Stimulated activated memory B cell treated with anti-CD40 and anti-IgM and Interleukin-4, amounts not matched to agents 10 μg/mL and 1 μg/mL and 100 μg/mL, for 72 hours (primary cell): ENCODE results near the gene CHRNA3.
A peak's percentile ranks its signal among the peaks of the same experiment; 100 is the strongest.
"Not testable (repeated sequence)": the region's sequence is repeated elsewhere in the genome, so short reads cannot be mapped to it uniquely, and the experiment has no call there.

ENCODE experiments used
- ATAC-seq: fragments of 150-1000 bp; cut with Tn5 transposase; 2 replicates; pipeline ENCODE4 v1.10.0; 2021
- H3K27ac Mint-ChIP-seq: one replicate; pipeline ENCODE4 v1.8.0; 2022; ENCODE audit warnings: mild to moderate bottlenecking, mixed read lengths
- H3K27me3 Mint-ChIP-seq: one replicate; pipeline ENCODE4 v1.8.0; 2022; ENCODE audit warnings: mixed read lengths
- H3K36me3 Mint-ChIP-seq: one replicate; pipeline ENCODE4 v1.8.0; 2022; ENCODE audit warnings: mixed read lengths
- H3K4me1 Mint-ChIP-seq: one replicate; pipeline ENCODE4 v1.8.0; 2022; ENCODE audit warnings: mixed read lengths
- H3K4me3 Mint-ChIP-seq: one replicate; pipeline ENCODE4 v1.8.0; 2022; ENCODE audit warnings: mild to moderate bottlenecking, moderate library complexity, mixed read lengths
- H3K9me3 Mint-ChIP-seq: one replicate; pipeline ENCODE4 v1.8.0; 2022; ENCODE audit warnings: mixed read lengths

Gene CHRNA3

GRCh38 chr15:78564743-78565096, 56.1 kb downstream of the CHRNA3 start:
- H3K4me3 Mint-ChIP-seq, result peak overlapping the region; percentile 97

GRCh38 chr15:78563092-78563491, 57.7 kb downstream of the CHRNA3 start:
- Mint-ChIP-seq H3K36me3 (no peaks in the 10 kb centered on the region), H3K9me3 (no peaks in the 10 kb centered on the region), H3K4me1 (peaks cover 20% of the 10 kb centered on the region), H3K27me3 (peaks cover 49% of the 10 kb centered on the region), H3K4me3 (no peak overlapping the region), H3K27ac (no peak overlapping the region)
- ATAC-seq, result no peak

More at GRCh38 chr15:78564743-78565096, 56.1 kb downstream of the CHRNA3 start:
- Mint-ChIP-seq H3K27me3 (peaks cover 49% of the 10 kb centered on the region), H3K27ac (peak overlapping the region; percentile 82), H3K9me3 (no peaks in the 10 kb centered on the region), H3K4me1 (peaks cover 20% of the 10 kb centered on the region), H3K36me3 (no peaks in the 10 kb centered on the region)
- ATAC-seq, result no peak

DNA sequence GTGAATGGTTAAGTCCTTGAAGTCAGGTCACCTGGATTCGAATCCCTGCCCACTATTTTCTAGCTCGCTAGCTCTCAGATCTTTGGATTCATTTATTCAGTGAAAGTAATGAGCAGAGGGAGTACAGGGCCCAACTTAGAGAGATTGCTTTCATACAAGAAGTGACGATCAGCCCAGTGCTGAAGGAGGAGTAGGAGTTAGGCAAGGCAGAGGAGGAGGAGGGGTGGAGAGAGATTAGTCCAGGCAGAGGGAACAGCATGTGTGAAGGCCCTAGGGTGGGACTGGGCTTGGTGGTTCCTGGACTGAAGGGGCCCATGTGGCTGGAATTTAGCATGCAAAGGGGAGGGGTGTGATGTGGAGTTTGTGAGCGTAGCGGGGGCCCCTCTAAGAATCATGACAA, 59.3 kb downstream of the CHRNA3 start:
- peaks cover 36% of the 10 kb centered on the region for H3K27me3 Mint-ChIP-seq
- no peak for ATAC-seq
- no peaks in the 10 kb centered on the region for H3K9me3 Mint-ChIP-seq
- no peak overlapping the region for H3K27ac Mint-ChIP-seq
- no peak overlapping the region for H3K4me3 Mint-ChIP-seq
- H3K4me1 Mint-ChIP-seq, result peaks cover 17% of the 10 kb centered on the region
- H3K36me3 Mint-ChIP-seq, result no peaks in the 10 kb centered on the region

DNA sequence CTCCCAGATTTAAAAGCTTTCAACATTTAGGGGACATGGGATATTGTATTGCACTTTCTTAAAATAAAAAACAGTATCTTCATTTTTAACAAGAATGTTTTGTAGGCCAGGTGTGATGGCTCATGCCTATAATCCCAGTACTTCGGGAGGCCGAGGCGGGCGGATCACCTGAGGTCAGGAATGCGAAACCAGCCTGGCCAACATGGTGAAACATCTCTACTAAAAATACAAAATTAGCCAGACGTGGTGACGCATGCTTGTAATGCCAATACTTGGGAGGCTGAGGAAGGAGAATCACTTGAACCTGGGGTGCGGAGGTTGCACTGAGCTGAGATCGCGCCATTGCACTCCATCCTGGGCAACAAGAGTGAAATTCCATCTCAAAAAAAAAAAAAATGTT, 60.6 kb downstream of the CHRNA3 start:
- not testable (repeated sequence) for H3K4me3 Mint-ChIP-seq, H3K36me3 Mint-ChIP-seq, H3K4me1 Mint-ChIP-seq, ATAC-seq, H3K9me3 Mint-ChIP-seq, H3K27ac Mint-ChIP-seq
- peaks cover 27% of the 10 kb centered on the region for H3K27me3 Mint-ChIP-seq

DNA sequence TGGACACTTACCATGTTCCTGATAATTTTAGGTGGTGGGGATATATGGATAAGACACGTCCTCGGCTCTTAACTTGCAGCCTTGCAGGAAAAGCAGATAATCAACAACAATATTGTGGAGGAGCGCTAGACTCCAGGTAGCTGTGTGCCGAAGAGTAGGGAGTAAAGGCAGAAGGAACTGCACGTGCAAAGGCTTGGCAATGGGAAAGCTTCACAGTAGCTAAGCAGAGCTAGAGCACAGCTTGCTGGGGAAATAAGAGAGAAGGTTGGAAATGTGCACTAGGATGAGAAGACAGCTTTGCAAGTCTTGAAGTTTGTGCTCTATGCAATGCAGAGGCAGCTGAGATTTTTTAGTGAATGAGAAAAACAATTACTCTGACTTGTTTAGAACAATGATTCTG, 68.2 kb downstream of the CHRNA3 start:
- H3K27me3 Mint-ChIP-seq, result no peaks in the 10 kb centered on the region
- peaks cover 21% of the 10 kb centered on the region for H3K36me3 Mint-ChIP-seq
- H3K27ac Mint-ChIP-seq, result no peak overlapping the region
- H3K9me3 Mint-ChIP-seq, result no peaks in the 10 kb centered on the region
- H3K4me3 Mint-ChIP-seq, result no peak overlapping the region
- no peaks in the 10 kb centered on the region for H3K4me1 Mint-ChIP-seq
- ATAC-seq, result no peak

GRCh38 chr15:78551902-78552301, 68.9 kb downstream of the CHRNA3 start:
- Mint-ChIP-seq H3K9me3 (no peaks in the 10 kb centered on the region), H3K36me3 (peaks cover 21% of the 10 kb centered on the region), H3K27ac (no peak overlapping the region), H3K4me1 (no peaks in the 10 kb centered on the region), H3K4me3 (no peak overlapping the region), H3K27me3 (no peaks in the 10 kb centered on the region)
- no peak for ATAC-seq

DNA sequence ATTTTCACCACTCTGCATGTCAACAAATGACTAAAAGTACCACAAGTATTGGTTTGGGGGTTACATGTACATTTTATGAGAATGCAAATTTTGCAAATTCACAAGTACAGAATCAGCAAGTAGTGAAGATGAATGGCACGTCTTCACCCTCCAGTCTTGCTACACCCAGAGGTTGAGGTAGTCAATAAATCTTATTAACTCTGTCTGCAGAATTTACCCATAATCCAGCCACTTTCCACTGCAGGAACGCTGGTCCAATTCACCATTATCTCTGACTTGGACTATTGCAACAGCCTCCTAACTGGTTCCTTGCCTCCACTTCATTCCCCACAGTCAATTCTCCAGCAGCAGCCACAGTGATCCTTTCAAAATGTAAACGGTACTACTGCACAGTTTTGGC, 70.0 kb downstream of the CHRNA3 start:
- Mint-ChIP-seq H3K36me3 (peaks cover 32% of the 10 kb centered on the region), H3K27me3 (no peaks in the 10 kb centered on the region), H3K4me1 (no peaks in the 10 kb centered on the region), H3K27ac (no peak overlapping the region), H3K9me3 (no peaks in the 10 kb centered on the region), H3K4me3 (no peak overlapping the region)
- no peak for ATAC-seq

GRCh38 chr15:78550194-78550593, 70.6 kb downstream of the CHRNA3 start:
- Mint-ChIP-seq H3K27me3 (no peaks in the 10 kb centered on the region), H3K4me1 (no peaks in the 10 kb centered on the region), H3K27ac (no peak overlapping the region), H3K9me3 (no peaks in the 10 kb centered on the region), H3K36me3 (peaks cover 35% of the 10 kb centered on the region), H3K4me3 (no peak overlapping the region)
- no peak for ATAC-seq
